Measurements from ENCODE around the gene PP2D1. TPM values are rescaled to one million over a fixed set of nuclear protein-coding genes. Genes with fewer than 3 reads are reported as not detected.

Gene PP2D1
- total RNA-seq, 1 experiment from 2014 or later: not detected

DNA sequence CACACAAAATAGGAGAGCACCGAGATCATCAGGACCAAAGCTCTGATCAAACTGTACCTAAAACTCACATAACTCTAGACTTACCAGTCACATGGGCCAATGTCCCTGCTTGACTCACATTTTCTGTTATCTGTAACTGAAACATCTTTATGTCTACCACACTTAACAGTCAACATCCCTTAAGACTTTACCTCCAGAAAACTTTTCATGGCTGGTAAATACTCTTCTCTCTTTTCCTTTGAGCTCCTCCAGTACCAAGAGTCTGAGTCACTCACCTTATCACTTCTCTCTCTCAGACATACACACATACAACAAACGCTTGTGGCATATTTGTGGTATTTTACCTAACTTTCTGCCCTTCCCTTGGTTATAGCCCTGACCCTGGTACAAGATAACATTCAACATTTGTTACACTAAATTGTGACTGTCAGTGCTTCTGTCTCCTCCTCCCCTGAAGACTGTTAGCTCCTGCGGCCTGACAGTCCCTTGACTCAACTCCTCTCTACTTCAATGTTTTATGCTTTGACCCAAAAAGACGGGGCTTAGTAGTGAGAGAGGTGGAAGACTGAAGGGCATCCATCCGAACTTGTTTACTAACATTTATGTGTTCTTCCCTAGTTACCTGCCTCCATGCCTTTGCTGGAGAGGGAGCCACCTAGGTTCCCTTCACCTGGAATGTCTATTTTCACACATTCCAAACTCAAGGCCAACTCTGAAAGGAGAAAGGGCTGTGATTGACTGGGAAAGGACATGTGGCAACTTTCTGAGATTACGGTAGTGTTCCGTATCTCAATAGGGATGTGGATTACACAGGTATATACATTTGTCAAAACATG lies 74.4 kb downstream of the PP2D1 start:
- DNase-seq (ENCODE audit: low spot score): no peak
- in situ Hi-C loops (cut with HindIII; ENCODE audit: low sequenced_read_pairs): no loop called here

Other genes starting within 250 kb of the PP2D1 start
- not detected in 2 replicates for gene EFHB, start 78.0 kb downstream of the PP2D1 start, total RNA-seq (2014; rRNA removed; shearing (Covaris generic))
- gene RAB5A, start 65.2 kb downstream of the PP2D1 start, total RNA-seq (2014; rRNA removed; shearing (Covaris generic)): 49.7 and 67.3 TPM in 2 replicates
- 0.61 and 0.80 TPM in 2 replicates for gene KAT2B, start 28.2 kb upstream of the PP2D1 start, total RNA-seq (2014; rRNA removed; shearing (Covaris generic))
- gene SGO1, start 173.9 kb upstream of the PP2D1 start, total RNA-seq (2014; rRNA removed; shearing (Covaris generic)): 16.4 and 21.1 TPM in 2 replicates